ENCODE data around the gene CDH18.
"Not testable (repeated sequence)": the region's sequence is repeated elsewhere in the genome, so short reads cannot be mapped to it uniquely, and the experiment has no call there.

The CDH18 gene

DNA sequence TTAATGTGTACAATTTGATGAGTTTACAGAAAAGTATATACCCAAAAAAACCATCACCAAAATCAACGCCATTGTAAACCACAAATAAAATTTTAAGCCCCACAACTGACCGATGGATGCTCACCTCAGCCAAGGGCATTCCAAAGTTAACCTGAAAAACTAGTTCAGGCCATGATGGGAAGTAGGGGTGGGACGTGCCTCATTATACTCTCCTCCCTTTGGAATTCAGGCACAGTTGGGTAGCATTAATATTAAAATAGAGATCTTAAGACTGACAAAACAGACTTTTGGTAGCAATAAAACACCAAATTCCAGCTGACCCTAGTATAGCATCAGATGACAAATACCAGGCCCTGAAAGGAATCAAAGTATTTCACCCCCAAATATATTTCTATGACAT, 129.0 kb downstream of the CDH18 start:
- no peak for DNase-seq

DNA sequence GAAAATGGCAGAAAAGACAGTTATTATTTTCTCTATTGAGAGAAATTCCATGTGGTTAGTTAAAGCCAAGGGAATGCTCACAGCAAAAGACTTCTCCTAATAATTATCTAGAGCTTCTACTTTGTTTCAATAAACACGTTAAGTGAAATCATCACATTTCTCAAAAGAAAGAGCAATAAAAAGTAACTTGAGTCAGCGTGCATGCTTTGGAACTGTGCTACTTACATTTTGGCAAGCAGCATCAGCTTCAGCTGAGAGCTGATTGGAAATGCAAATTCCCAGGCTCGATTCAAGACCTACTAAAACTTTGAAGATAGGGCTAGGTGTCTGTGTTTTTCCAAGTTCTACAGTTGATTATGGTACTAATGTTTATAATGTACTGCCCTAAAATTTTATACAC, 132.1 kb downstream of the CDH18 start:
- no peak for DNase-seq

DNA sequence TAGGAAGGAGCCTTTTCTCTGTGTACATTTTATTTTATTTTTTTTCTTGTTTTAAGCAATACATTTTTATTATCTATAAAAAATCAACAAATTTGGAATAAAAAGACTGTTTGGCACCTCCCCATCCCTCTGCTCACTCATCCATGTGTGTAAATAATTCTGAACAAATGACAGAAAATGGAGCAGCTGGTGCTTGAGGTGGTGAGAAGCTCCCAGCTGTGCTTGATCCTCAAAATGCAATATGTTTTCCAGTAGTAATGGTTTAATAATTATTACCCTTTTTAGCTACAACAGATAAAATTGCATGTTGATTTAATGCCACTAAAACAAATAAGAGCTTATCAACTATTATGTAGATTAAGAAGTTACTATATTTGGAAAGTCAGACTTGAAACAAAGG, 132.5 kb downstream of the CDH18 start:
- DNase-seq: no peak

DNA sequence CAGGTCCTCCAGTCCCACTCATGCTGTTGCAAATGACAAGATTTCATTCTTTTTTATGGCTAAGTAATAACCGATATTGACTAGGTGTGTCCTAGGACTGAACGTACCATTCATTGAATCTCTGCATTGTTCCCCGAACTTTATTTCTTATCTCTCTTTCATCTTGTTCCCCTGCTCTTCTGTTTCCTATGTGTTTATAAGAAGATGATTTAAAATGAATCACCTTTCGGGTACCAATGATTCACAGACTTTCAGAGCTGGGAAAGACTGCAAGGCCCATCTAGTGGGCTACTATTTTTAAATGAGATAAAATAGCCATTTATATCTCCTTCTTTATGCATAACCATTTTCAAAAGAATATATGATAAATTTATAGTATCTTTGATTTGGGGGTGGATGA, 133.0 kb downstream of the CDH18 start:
- DNase-seq: no peak

DNA sequence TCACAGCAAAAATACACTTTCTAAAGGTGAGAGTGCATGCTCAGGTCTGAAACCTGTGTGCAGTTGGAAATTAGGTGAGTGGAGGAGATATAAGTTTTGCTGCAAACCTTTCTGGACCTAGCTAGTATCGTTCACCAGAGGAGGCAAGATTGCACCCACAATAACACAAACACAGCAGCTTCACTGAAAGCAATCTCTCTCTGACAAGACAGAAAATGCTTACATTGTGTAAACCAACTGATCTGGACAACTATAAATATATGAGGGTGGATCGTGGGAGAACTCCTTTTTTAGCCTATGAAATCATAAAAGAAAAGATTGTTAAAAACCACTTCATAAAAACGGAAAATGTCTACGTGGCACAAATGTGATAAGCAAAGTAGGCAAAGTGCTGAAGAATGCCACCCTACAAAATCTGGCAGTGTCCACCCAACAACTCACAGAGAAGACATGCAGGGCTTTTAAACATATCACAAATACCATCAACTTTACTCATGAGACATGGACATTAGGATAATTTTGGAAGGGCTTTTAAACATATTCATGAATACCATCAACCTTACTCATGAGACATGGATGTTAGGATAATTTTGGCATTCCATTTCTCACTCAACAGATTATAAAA, 134.3 kb downstream of the CDH18 start:
- DNase-seq: no peak

DNA sequence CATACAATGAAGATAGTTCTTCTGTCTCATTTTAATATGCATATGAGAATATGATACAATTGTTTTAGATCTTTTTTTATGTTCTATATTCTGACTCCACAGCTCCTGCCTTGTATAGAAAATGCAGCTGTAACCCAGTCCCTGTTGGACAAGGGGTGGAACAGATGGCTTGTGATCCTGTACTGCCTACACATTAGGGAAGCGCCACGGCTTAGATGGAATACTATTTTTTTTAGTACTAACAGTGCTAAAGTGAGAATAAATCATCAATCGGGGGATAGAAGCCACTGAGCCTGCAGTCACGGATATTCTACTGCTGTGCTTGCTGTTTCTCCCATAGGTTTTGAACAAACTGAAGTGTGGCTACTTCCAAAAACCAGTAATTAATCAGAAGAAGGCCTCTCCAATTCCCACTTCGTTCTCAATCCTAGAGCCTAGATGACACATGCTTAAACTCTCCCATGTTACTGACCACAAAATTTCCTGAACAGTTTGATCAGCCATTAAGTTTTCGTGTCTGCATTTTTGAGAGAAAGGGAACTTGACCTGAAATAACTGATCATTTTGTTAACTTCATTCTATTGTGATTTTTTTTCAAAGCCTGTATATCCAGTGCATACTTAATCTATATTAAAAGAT, 150.3 kb downstream of the CDH18 start:
- DNase-seq: no peak

DNA sequence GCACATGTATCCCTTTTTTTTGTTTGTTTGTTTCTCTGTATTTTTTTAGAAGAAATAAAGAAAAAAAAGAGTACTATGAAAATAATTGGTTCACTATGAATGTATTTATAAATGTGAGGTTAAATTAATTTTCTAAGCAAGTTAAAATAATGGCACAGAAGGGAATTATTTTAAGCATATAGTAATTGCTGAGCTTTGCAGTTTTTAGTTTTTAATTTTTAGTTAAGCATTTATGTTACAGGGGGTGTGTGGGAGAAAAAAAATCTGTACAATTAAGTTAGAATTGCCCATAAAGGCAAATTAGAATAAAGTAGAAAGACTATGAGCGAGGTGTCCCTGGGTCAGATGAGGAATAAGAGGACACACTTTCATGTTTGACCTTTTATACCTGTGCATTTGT, 152.6 kb downstream of the CDH18 start:
- no peak for DNase-seq

DNA sequence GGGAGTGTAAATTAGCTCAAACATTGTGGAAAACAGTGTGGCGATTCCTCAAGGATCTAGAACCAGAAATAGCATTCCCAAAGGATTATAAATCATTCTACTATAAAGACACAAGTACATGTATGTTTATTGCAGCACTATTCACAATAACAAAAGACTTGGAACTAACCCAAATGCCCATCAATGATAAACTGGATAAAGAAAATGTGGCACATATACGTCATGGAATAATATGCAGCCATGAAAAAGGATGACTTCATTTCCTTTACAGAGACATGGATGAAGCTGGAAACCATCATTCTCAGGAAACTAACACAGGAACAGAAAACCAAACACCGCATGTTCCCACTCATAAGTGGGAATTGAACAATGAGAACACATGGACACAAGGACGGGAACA, 175.3 kb downstream of the CDH18 start:
- DNase-seq: not testable (repeated sequence)

DNA sequence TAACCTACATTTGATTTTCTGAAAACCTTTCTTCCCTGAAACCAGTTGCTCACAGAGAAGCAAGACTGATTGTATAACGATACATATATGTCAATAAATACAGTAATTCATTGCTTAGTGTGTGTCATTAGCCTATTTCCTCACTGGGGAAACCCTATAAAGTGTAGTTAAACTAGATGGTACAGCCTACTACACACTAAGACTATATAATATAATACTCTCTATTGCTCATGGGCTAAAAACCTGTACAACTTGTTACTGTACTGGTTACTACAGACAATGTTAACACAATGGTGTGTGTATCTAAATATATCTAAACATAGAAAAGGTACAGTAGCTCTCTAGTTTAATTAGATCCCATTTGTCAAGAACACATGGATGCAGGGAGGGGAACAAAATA, 181.2 kb downstream of the CDH18 start:
- no peak for DNase-seq

DNA sequence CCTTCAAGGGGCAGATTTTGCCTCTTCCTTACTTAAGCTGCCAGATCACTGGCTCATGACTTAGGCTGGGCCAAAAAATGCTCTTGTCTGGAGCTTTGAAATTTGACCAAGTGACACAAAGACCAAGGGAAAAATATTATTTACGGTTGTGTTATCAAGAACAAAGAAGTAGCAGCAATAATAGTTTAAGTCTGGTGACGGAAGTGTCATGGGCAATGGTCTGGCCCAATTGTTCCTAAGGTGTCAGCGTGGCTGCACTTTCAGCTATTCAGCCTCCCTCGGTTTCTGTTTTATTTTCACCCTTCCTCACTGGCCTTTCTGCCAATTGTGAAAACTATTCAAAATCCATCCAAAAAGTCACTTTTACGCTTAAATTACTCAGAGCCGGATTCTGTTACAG, 185.3 kb downstream of the CDH18 start:
- no peak for DNase-seq

DNA sequence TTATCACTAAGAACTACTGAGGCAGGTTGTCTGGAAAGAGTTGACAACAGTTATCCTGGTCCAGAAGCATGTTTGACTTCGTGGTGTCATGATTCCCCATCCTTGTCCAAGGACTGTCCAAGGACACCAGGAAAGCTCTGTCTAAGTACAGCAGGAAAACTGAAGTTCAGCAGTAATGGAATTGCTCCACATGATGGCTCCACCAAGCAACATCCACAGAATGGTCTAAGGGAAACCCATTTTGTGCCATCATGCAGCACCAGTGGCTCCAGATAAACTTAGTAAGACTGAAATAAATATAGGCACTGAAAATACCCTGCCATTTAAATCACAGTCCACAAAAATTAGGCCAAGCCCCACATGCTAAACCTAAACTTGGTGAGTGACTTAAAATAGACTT, 192.8 kb downstream of the CDH18 start:
- DNase-seq: no peak

DNA sequence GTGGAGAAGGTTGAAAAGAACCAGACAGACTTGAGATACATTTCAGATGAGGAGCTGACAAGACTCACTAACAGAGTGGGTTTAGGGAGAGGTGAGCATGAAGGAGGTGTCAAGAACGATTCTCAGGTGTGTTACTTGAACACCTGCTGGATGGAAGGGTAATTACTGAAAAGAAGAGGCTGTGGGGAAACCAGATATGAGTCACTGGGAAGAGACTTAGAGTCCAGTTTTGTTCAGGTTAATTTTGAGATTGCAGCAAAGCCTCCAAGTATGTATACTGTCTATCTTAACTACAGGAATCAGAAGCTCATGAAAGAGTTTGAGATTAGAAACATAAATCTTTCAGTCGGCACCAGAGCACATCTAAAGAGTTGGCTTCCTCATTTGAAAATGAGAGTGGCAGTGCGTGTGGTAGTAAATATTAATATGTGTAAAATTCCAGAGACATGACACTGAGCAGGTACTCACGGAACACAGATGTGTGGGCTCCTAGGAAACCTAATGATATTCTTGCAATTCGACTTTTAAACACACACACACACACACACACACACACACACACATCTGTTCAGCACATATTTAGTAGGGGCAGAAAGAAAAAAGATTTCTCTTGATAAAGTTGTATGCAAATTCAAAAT, 197.1 kb downstream of the CDH18 start:
- DNase-seq: no peak

DNA sequence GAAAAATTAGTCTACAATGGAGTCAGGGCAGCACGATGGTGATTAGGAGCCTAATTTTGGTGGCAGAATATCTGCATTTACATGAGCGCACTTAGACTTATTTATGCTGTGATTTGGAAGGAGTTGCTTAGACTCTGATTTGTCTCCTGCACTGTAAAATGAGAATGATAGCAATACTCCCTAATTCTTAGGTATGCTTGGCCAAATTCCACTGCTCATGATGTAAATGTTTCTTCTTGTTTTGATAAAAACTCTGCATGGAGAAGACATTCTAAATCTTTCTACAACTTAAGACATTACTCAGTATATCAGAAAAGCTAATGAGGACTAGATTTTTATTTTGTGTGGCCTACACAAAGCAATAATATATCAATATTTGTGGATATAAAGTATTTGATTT, 205.4 kb downstream of the CDH18 start:
- DNase-seq: no peak

DNA sequence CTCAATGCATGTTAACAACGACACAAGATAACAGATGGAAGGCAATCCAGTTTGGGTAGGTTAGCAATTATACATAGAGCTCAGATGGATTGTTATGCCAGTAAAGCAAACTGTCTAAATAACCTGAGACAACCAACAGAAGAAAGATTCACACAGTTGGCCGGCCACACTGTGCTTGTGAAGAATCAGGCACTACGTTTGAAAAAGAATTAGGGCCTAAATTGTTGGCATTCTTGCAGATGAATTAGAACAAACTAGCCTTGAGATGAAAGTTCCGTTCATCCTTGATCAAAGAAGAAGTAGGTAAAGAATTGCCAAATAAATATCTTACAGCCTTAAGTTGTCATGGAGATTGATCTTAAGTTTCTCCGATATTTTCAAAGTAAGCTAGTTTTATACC, 210.6 kb downstream of the CDH18 start:
- DNase-seq: no peak

DNA sequence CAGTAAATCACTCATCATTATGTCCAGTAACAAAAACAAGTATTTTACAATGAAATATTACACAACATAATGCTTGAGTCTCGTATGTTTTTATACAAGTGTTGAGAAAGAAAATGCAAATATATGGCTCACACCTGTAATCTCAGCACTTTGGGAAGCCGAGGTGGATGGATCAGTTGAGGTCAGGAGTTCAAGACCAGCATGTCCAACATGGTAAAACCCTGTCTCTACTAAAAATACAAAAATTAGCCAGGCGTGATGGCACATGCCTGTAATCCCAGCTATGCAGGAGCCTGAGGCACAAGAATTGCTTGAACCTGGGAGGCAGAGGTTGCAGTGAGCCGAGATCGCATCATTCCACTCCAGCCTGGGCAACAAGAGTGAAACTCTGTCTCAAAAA, 211.1 kb downstream of the CDH18 start:
- not testable (repeated sequence) for DNase-seq

DNA sequence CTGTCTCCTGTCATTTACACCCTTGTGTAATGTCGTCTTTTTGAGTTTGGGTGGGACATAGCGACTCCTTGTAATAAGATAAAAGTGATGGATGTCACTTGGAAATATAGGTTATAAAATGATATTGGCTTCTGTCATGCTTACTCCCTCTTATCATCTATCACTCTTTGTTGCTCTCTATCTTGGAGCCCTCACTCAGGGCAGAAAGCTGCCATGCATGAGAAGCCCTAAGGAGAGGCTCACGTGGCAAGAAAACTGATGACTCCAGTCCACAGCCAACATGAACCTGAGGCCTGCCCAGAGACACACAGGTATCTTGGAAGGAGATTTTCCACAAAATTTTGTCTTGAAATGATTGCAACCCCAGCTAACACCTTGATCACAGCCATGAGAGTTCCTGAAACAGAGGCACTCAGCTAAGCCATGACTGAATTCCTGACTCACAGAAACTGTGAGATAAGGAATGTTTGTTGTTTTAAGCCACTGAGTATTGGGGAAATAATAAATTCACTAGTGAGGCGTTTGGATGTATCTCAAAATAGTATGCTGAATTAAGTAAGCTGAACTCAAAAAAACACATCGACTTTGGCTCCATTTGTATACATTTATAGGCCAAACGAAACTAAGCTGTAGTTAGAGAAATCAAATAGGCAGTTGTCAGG, 216.7 kb downstream of the CDH18 start:
- DNase-seq: no peak

DNA sequence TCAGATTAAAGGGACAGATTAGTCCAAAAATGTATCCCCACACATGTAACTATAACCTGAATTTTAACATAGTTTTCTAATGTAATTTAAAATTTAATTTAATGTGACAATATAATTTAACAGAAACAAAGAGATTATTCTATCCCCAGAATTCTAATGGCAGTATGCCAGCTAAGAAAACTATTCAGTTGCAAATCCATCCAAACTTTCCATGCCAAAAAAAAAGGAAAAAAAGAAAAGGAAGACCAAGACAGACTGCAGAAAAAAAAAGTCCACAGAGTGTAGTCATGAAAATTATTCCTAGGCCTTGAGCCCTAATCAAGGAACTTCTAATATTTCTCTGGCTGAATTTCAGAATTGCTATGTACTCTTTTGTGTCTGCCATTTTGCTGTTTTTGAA, 217.6 kb downstream of the CDH18 start:
- no peak for DNase-seq

DNA sequence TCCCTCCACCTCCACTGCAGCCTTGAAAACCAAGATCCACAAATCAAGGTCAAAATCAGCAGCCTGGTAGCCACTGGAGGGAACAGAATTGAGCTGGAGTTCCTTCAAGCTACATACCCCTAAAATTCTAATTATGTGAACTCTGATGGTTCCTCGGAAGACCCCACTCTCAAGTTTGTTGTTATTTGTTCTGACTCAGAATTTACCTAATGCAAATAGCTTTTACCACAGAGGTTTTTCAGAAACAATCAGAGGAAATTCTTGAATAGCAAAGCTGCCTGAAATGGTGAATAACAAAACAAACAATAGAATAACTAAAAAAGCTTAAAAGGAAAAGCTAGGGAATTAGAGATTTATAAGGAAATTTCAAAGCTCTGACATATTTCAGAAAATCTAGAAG, 220.0 kb downstream of the CDH18 start:
- no peak for DNase-seq

DNA sequence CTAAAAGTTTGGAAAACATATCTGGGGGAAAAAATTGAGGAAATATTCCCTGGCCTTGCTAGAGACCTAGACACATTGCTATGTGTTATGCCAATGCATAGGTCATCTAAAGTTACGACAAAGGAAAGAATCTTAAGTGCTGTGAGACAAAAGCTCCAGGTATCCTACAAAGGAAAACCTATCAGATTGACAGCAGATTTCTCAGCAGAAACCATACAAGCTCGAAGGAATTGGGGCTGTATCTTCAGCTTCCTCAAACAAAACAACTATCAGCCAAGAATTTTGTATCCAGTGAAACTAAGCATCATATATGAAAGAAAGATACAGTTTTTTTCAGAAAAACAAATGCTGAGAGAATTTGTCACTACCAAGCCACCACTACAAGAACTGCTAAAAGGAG, 234.4 kb downstream of the CDH18 start:
- no peak for DNase-seq

DNA sequence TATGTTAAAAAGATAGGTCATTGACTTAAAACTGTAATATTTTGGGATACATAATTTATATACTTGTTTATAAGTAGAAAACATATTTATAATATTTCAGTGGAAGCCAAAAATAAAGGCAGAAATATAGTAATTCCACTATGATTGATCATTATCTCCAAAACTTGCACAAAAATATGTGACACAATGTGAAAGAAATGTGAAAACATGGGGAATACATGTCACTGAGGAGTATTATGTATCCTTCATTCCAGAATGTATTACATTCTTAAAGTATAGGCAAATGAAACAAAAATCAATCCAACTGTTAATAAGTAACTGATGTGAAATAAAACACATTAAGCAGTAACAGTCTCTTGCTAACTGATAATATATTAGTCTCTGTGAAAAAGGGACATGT, 236.7 kb downstream of the CDH18 start:
- DNase-seq: no peak

DNA sequence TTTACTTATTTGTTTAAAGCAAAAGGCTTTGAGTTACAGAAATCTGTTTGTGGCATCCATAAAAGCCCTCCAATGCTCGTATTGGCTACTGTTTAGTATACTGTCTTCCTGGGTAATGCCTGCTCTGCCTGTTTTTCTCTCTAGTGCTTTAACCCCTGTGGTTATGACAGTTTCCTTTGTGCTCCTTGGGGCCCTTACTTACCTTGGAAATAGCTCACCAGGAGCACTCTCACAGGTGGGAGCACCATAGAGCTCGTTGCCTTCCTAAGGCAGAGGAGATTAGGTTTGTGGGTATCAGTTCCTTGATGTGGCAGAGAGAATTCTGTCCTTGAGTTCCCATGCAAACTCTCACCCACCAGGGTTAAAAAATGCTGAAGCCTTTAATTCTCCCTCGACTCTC, 242.8 kb downstream of the CDH18 start:
- DNase-seq: no peak

DNA sequence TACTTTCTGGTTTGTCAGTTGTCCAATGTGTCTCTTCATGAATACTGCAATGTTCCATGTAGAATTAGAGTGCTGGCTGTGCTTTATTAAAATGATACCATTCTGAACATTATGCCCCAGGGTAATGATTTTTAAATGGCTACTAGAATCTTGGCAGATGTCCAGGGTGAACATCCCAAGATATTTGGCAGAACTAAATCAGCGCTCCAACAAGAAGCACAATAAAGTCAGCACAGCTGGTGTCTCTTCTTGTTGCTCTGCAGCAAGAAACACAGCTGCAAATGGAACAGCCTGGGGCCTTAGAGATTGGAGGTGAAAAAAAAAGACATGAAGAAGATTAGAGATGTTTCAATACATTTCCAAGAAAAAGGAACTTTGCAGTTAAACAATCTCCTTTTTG, 248.3 kb downstream of the CDH18 start:
- no peak for DNase-seq

DNA sequence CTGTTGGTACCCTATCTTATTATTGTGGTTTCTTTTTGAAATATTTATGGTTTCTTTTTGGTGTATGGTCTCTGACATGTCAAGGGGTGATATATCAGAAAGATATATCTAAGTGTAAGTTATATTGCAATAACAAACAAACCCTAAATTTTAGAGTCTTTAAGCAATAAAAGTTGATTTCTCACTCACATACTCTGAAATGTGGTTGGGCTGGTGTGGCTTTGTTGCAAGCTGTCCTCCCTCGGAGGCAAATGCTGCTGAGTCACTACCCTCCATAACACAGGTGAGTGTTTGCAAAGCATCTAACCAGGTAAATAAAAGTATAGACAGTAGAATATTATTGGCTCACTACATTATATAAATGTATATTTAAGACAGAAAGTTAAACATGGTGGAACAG, 253.2 kb downstream of the CDH18 start:
- no peak for DNase-seq

Data from activated naive CD4-positive, alpha-beta T cell treated with anti-CD3 and anti-CD28 coated beads, Interleukin-2, amount 50 U/mL, for 16 hours (primary cell).